GM12878 (cell line): Measurements from ENCODE around the gene DNAAF5. TPM values are rescaled to one million over a fixed set of nuclear protein-coding genes. Genes with fewer than 3 reads are reported as not detected.

Experiments used
- ATAC-seq: fragments of 200-7000 bp; cut with Tn5 transposase; 3 replicates; pipeline ENCODE4 v1.9.1; 2020; ENCODE audit warnings: mild to moderate bottlenecking, moderate library complexity
- BruUV-seq: library from RNA; stranded (reverse); fragments of 400-500 nt; replicated peaks from 2 replicates; lab custom pipeline; 2021; lab: Mats Ljungman, UMichigan
- CTCF ChIA-PET: fragments of 300-600 bp; sonication (Branson Sonifier 250); formaldehyde crosslinking; extraction: SDS; loops from one replicate; lab custom pipeline; 2021; ENCODE audit warnings: inconsistent platforms; lab: Yijun Ruan, JAX
- POLR2A ChIA-PET: fragments of 350-600 bp; formaldehyde crosslinking; extraction: SDS; loops from one replicate; lab custom pipeline; 2021; ENCODE audit warnings: inconsistent platforms; lab: Charles Lee
- RAD21 ChIA-PET: fragments of 300-600 bp; sonication (Branson Sonifier 250); formaldehyde crosslinking; loops from one replicate; lab custom pipeline; 2023; ENCODE audit warnings: antibody characterized with exemption; ENCODE audit not compliant: unreplicated experiment; lab: Charles Lee
- SMC1A ChIA-PET: fragments of 300-600 bp; sonication (Branson Sonifier 250); formaldehyde crosslinking; loops from one replicate; lab custom pipeline; 2023; ENCODE audit not compliant: unreplicated experiment, uncharacterized antibody; lab: Charles Lee
- DNase-seq: peaks from one replicate; pipeline ENCODE4 v3.0.0-alpha.2; 2011; ENCODE audit warnings: low read depth, low spot score
- FAIRE-seq: peaks from 3 replicates; lab custom pipeline; 2011; peaks lifted over from hg19 to GRCh38; lab: Jason Lieb, UNC
- H2AFZ ChIP-seq: 2 replicates; pipeline ENCODE4 v1.6.0; 2011; ENCODE audit warnings: low read depth, low read length, control low read depth; ENCODE audit not compliant: control insufficient read depth
- H3K27ac ChIP-seq: 2 replicates; pipeline ENCODE4 v1.5.1; 2011; ENCODE audit warnings: control low read depth; ENCODE audit not compliant: control insufficient read depth, insufficient read depth
- H3K27me3 ChIP-seq, 2 experiments: replicated peaks in 1 of 2; 2 replicates each; pipeline versions ENCODE4 v1.6.0 to v1.6.1; 2011; ENCODE audit warnings: low read length in 1 of 2; ENCODE audit not compliant: control insufficient read depth in 2 of 2, insufficient read depth in 2 of 2
- H3K36me3 ChIP-seq, 2 experiments: 2 replicates each; pipeline ENCODE4 v1.5.1; 2011; ENCODE audit warnings: low read length in 1 of 2; ENCODE audit not compliant: control insufficient read depth in 2 of 2, insufficient read depth in 2 of 2
- H3K4me1 ChIP-seq: 2 replicates; pipeline ENCODE4 v1.6.1; 2011; ENCODE audit warnings: mild to moderate bottlenecking, low read length, moderate library complexity, mixed read lengths; ENCODE audit not compliant: control insufficient read depth, insufficient read depth
- H3K4me2 ChIP-seq: 2 replicates; pipeline ENCODE4 v1.6.0; 2011; ENCODE audit warnings: control low read depth; ENCODE audit not compliant: control insufficient read depth, insufficient read depth
- H3K4me3 ChIP-seq: fragments of 200-600 bp; sonication (generic); 2 replicates; pipeline ENCODE4 v1.5.1; 2016
- H3K79me2 ChIP-seq: 2 replicates; pipeline ENCODE4 v1.6.0; 2011; ENCODE audit warnings: low read length; ENCODE audit not compliant: control insufficient read depth, insufficient read depth
- H3K9ac ChIP-seq: 2 replicates; pipeline ENCODE4 v1.8.0; 2011; ENCODE audit warnings: low read length, control low read depth, mixed read lengths; ENCODE audit not compliant: control insufficient read depth, insufficient read depth
- H3K9me3 ChIP-seq: replicated peaks from 3 replicates; pipeline ENCODE4 v1.5.1; 2011; ENCODE audit warnings: mild to moderate bottlenecking, low read length; ENCODE audit not compliant: control insufficient read depth, insufficient read depth
- H4K20me1 ChIP-seq: 2 replicates; pipeline ENCODE4 v1.6.0; 2011; ENCODE audit not compliant: control insufficient read depth, insufficient read depth
- ATF7 ChIP-seq: fragments of 450-650 bp; IDR thresholded peaks from 2 replicates; pipeline ENCODE4 v1.6.1; 2016; ENCODE audit warnings: low read depth, mild to moderate bottlenecking
- CEBPB ChIP-seq, 2 experiments: fragments of 150-350 bp in 1 of 2; IDR thresholded peaks; 2 replicates each; pipeline ENCODE4 v1.6.1; 2012 to 2014; ENCODE audit warnings: low read depth in 2 of 2, low read length in 2 of 2, borderline replicate concordance in 1 of 2, inconsistent platforms in 1 of 2
- CHD4 ChIP-seq: fragments of 200-600 bp; sonication (generic); IDR thresholded peaks from 2 replicates; pipeline ENCODE4 v1.6.1; 2016; ENCODE audit warnings: mild to moderate bottlenecking
- EGR1 ChIP-seq, 2 experiments: IDR thresholded peaks; 1 replicate in 1 of 2; 2 replicates in 1 of 2; pipeline ENCODE4 v1.6.1; 2011 to 2012; ENCODE audit warnings: low read depth in 2 of 2, low read length in 2 of 2, borderline replicate concordance in 1 of 2, mild to moderate bottlenecking in 1 of 2, moderate library complexity in 1 of 2
- HDGF ChIP-seq: fragments of 450-650 bp; IDR thresholded peaks from 2 replicates; pipeline ENCODE4 v1.6.1; 2016; ENCODE audit warnings: antibody characterized with exemption
- NFYB ChIP-seq: IDR thresholded peaks from 2 replicates; pipeline ENCODE4 v1.6.1; 2011; ENCODE audit warnings: low read depth, mild to moderate bottlenecking, low read length, improper control_type of control experiment, moderate library complexity; ENCODE audit not compliant: insufficient read depth
- NR2F1 ChIP-seq: fragments of 450-650 bp; conservative IDR thresholded peaks from 2 replicates; pipeline ENCODE4 v1.6.1; 2017; ENCODE audit warnings: mild to moderate bottlenecking
- POU2F2 ChIP-seq: IDR thresholded peaks from 3 replicates; pipeline ENCODE4 v1.6.1; 2011; ENCODE audit warnings: low read depth, mild to moderate bottlenecking, low read length, borderline replicate concordance
- SIX5 ChIP-seq: IDR thresholded peaks from 2 replicates; pipeline ENCODE4 v1.6.1; 2011; ENCODE audit warnings: mild to moderate bottlenecking, low read depth, low read length, moderate library complexity; ENCODE audit not compliant: severe bottlenecking
- SMAD5 ChIP-seq: IDR thresholded peaks from 2 replicates; pipeline ENCODE4 v1.6.1; 2016; ENCODE audit warnings: antibody characterized with exemption, low read depth
- SPI1 ChIP-seq: IDR thresholded peaks from 2 replicates; pipeline ENCODE4 v1.6.1; 2011; ENCODE audit warnings: low read depth, mild to moderate bottlenecking, low read length, moderate library complexity, borderline replicate concordance; ENCODE audit not compliant: insufficient read depth
- STAT1 ChIP-seq: fragments of 450-650 bp; conservative IDR thresholded peaks from 2 replicates; pipeline ENCODE4 v1.6.1; 2014; ENCODE audit warnings: antibody characterized with exemption, mild to moderate bottlenecking
- TCF3 ChIP-seq: IDR thresholded peaks from 2 replicates; pipeline ENCODE4 v1.6.1; 2012; ENCODE audit warnings: low read depth, mild to moderate bottlenecking, low read length, borderline replicate concordance; ENCODE audit not compliant: insufficient read depth
- TCF7 ChIP-seq: IDR thresholded peaks from 2 replicates; pipeline ENCODE4 v1.6.1; 2014; ENCODE audit warnings: antibody characterized with exemption, borderline replicate concordance
- ZNF217 ChIP-seq: fragments of 450-650 bp; IDR thresholded peaks from 2 replicates; pipeline ENCODE4 v1.6.1; 2017; ENCODE audit warnings: antibody characterized with exemption, mild to moderate bottlenecking
- WGBS: methylation state at CpG from one replicate; pipeline ENCODE4 v1.1.6; 2016; ENCODE audit warnings: low lambda C conversion rate; ENCODE audit not compliant: insufficient replicate concordance, insufficient coverage; ENCODE audit errors: missing lambda C conversion rate; 5-methylcytosine and 5-hydroxymethylcytosine counted together
- in situ Hi-C: fragments of 300-500 bp; cut with MboI; formaldehyde crosslinking; loops from 9 replicates; pipeline ENCODE4 v1.14.3; 2018; ENCODE audit warnings: mixed read lengths
- intact Hi-C: fragments of 100-400 bp; cut with micrococcal nuclease; formaldehyde crosslinking; loops from one replicate; pipeline ENCODE4 v1.14.2; 2022; ENCODE audit not compliant: unreplicated experiment
- polyA plus RNA-seq, 11 experiments: library from polyadenylated mRNA; depleted of rRNA in 4 of 11; unstranded in 6 of 11; stranded (reverse) in 5 of 11; fragments of >200 nt; fragmentation: Nextera tagmentation in 4 of 11; fragmentation: Illumina TruSeq in 1 of 11; extraction: Ambion mirVana in 4 of 11; extraction: Trizol in 1 of 11; gene quantifications; 1 replicate in 1 of 11; 2 replicates in 10 of 11; pipeline versions ENCODE4 v1.2.1 to v1.2.3, GENCODE V29; 2011 to 2016; ENCODE audit warnings: inconsistent platforms in 2 of 11, missing spikeins in 2 of 11, low read depth in 1 of 11
- total RNA-seq, 4 experiments: library from RNA; depleted of rRNA in 3 of 4; stranded (reverse); fragments of >200 nt in 3 of 4; fragmentation: Illumina TruSeq in 1 of 4; extraction: Trizol in 1 of 4; gene quantifications; 2 replicates each; pipeline versions ENCODE4 v1.2.1 to v1.2.3, GENCODE V29; 2013 to 2021

The DNAAF5 gene
- total and polyA plus RNA-seq, 10 of the 15 experiments (the other 5 are each of a cell fraction or from before 2014, with no cell fraction given), result 1.8 to 38.3 (median 9.2) TPM

DNA sequence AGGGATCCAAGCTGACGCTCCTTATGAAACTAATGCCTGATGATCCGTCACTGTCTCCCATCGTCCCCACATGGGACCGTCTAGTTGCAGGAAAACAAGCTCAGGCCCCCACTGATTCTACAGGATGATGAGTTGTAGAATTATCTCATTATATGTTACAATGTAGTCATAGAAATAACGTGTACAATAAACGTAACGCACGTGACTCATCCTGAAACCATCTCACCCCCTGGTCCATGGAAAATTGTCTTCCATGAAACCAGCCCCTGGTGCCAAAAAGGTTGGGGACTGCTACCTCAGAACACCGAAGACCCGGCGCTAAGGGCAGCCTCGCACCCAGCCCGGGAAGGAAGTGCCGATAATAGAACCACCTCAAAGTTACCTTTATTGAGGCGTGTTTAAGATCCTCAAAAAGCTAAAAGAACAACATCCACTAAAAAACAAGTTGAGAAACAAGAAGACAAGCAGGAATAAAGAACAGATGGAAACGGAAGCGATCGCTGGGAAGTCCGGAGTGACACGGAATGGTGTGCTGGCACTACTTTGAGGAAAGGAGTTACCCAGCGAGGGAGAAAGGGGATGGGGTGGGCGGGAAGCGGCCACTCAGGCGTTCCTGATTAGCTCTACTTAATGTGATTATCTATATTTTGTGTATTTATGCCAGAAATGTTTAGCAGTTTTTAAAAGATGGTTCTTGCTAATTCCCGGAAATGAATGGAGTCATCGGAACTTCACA is 50.7 kb downstream of the DNAAF5 start:
- Histone ChIP-seq H3K9me3 (no peaks in the 10 kb centered on the region), H3K4me3 (no peak overlapping the region), H3K4me1 (no peaks in the 10 kb centered on the region), H3K4me2 (no peak overlapping the region), H3K9ac (no peak overlapping the region), H3K79me2 (no peaks in the 10 kb centered on the region), H3K27ac (no peak overlapping the region), H3K36me3 (peaks cover 0 to 4% of the 10 kb centered on the region in 2 experiments; a peak in 3 of 4 replicates), H4K20me1 (no peaks in the 10 kb centered on the region), H3K27me3 (no peaks in the 10 kb centered on the region), H2AFZ (no peak overlapping the region)
- no peak for TF ChIP-seq ATF7
- no peak for TF ChIP-seq SPI1
- no peak for TF ChIP-seq POU2F2
- TF ChIP-seq TCF7, result no peak
- TF ChIP-seq NFYB, result no peak
- no peak for TF ChIP-seq EGR1 (IDR thresholded peaks at IDR 0.05; ENCODE audit: borderline replicate concordance in 1 of 2, low read depth in 2 of 2, low read length in 2 of 2)
- no peak for DNase-seq
- 92% methylated on average over 26 of the region's 26 CpGs for WGBS
- in situ Hi-C loops, result loop anchor here (5.0 kb wide), 1 partner anchor 460 kb away; no protein-coding TSS in a partner anchor
- ChIA-PET SMC1A (interaction anchor here (0.6 kb wide), 1 partner anchor 34 kb away, joined by 4 read pairs; no protein-coding TSS in a partner anchor), RAD21 (no interaction called here), POLR2A (no interaction called here), CTCF (interaction anchor here (1.2 kb wide), 1 partner anchor 96 kb away, joined by 4 read pairs; no protein-coding TSS in a partner anchor)
- ATAC-seq, result no peak
- FAIRE-seq, result no peak
- intact Hi-C loops, result no loop called here
- no TSS peak for BruUV-seq

DNA sequence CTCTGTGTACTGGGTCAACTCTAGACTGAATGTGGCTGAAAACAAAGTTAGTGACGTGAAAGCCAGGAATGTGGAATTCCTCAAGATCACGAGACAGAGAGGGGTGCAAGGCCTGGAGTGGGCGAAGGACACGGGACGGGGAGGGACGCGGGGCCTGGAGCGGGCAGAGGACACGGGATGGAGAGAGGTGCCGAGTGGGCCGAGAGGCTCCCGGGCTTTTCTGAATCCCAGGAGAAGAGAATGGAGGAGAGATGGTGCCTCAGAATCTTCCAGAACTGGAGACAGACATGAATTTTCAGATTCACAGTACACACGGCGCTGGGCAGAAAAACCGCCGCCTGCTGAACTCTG is 51.2 kb downstream of the DNAAF5 start:
- Histone ChIP-seq H3K4me2 (no peak overlapping the region), H3K27ac (no peak overlapping the region), H3K9me3 (no peaks in the 10 kb centered on the region), H3K79me2 (no peaks in the 10 kb centered on the region), H3K4me3 (no peak overlapping the region), H3K36me3 (peaks cover 0 to 4% of the 10 kb centered on the region in 2 experiments; a peak in 3 of 4 replicates), H3K4me1 (no peaks in the 10 kb centered on the region), H2AFZ (no peak overlapping the region), H3K27me3 (no peaks in the 10 kb centered on the region), H3K9ac (no peak overlapping the region), H4K20me1 (no peaks in the 10 kb centered on the region)
- intact Hi-C loops (no loop called here), in situ Hi-C loops (loop anchor here (5.0 kb wide), 1 partner anchor 460 kb away; no protein-coding TSS in a partner anchor)
- WGBS, result 96% methylated on average over 16 of the region's 16 CpGs
- FAIRE-seq, result no peak
- no peak for DNase-seq
- ChIA-PET CTCF (no interaction called here), RAD21 (no interaction called here), POLR2A (no interaction called here), SMC1A (interaction anchor here (0.6 kb wide), 1 partner anchor 33 kb away, joined by 4 read pairs; no protein-coding TSS in a partner anchor)
- BruUV-seq, result no TSS peak
- TF ChIP-seq HDGF (no peak), CEBPB (IDR thresholded peaks at IDR 0.05; ENCODE audit: borderline replicate concordance in 1 of 2, low read depth in 2 of 2, low read length in 2 of 2) (no peak), NR2F1 (no peak), CHD4 (no peak), TCF3 (no peak), ZNF217 (no peak), SMAD5 (no peak), STAT1 (no peak), SIX5 (no peak)
- ATAC-seq, result no peak
